Hematopoietic multipotent progenitor cell treated with erythropoietin and hydrocortisone succinate and interleukin-3 and kit ligand, for 4 days (in vitro differentiated cells): Measurements from ENCODE around the gene GPHN.
"Not testable (repeated sequence)": the region's sequence is repeated elsewhere in the genome, so short reads cannot be mapped to it uniquely, and the experiment has no call there.

Experiments used
- DNase-seq: peaks from one replicate; pipeline ENCODE4 v3.0.0-alpha.2; 2015

The GPHN gene

DNA sequence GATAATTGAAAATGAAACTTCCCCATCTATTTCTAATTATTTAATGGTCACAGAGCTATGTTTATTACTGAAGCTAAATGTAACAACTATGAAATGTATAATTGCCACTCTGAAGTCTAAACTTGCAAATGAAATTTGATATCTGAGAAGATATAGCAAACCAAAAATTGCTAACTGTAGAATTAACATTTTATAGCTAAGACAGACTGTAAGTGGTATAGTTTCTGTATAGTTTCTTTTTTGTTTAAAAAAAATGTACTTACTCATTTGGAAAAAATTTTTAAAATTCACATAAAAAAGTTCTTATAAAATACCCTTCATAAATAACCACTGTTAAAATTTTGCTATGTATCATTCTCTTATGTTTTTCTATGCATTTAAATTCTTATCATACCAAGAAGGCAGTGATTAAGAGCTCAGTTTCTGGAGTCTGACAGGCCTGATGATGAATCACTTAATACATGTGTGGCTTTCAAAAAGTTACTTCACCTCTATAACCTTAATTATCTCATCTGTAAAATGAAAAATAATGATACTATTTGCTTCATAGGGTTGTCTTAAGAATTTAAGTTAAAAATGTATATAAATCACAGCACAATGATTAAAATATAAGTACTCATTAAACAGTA is 466.6 kb downstream of the GPHN start:
- DNase-seq = no peak

DNA sequence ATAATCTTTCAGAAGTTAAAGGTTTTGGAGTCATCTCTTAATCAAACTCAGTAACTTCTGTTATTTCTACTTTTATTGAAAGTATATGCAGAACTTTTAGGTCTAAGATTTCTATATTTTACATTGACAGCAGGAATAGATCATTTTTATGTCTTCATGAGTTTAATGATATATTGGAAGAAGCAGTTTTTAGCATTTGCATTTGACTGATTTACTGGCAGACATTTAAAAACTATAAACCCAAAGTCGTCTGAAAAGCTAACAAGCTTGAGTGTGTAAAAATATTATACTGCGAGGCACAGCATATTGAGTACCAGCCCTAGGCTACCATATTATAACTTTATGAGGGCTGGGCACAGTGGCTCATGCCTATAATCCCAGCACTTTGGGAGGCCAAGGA is 467.3 kb downstream of the GPHN start:
- no peak for DNase-seq

DNA sequence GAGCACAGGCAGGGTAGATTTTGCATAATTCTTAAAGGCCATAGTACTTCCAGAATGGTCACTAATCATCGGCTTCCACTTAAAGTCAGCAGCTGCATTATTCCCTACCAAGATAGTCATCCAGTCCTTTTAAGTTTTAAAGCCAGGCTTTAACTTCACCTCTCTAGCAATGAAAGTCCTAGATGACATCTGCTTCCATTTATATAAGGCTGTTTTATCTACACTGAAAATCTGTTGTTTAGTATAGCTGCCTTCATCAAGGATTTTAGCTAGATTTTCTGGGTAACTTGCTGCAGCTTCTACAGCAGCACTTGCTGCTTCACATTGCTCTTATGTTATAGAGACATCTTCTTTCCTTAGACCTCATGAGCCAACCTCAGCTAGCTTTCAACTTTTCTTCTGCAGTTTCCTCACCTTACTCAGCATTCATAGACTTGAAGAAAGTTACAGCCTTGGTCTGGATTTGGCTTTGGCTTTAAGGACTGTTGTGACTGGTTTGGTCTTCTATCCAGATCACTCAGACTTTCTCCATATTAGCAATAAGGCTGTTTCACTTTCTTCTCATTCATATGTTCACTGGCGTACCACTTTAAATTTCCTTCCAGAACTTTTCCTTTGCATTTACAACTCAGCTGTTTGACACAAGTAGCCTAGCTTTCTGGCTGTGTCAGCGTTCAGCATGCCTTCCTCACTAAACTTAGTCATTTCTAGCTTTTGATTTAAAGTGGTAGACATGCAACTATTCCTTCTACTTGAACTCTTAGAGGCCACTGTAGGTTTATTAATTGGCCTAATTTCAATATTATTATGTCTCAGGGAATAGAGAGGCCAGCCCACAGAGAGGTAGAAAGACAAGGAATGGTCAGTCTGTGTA is 471.4 kb downstream of the GPHN start:
- no peak for DNase-seq

DNA sequence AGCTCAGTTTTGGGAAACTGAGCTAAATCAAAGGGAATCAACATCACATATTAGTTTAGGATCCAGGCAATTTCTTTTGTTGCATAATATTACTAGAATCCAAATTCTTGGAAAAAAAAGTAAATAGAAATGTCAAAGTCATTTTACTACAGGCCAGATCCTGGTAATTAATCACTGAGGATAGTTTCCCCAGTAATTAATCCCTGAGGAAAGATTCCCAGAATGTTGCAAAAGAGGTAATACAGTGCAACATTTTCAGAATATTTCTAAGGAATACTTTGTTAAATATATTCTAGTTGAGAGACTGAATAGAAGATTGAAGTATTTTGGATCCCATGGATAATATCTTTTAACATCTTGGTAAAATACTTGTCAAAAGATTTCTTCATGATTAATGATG is 474.3 kb downstream of the GPHN start:
- no peak for DNase-seq

DNA sequence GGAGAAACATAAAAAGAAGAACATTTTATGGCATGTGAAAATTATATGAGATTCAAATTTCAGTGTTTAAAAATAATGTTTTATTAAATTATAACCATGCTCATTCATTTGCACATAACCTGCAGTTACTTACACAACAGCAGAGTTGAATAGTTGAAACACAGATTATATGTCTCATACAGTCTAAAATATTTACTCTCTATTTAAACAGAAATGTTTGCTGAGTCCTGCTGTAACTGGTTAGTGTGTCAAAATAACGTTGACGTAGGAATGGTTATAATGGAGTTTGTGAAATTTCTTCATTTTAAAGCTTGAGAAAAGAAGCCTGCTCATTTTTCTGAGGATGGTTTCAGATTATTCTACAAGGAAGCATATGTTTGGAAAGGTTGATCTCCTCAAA is 484.8 kb downstream of the GPHN start:
- DNase-seq = no peak

DNA sequence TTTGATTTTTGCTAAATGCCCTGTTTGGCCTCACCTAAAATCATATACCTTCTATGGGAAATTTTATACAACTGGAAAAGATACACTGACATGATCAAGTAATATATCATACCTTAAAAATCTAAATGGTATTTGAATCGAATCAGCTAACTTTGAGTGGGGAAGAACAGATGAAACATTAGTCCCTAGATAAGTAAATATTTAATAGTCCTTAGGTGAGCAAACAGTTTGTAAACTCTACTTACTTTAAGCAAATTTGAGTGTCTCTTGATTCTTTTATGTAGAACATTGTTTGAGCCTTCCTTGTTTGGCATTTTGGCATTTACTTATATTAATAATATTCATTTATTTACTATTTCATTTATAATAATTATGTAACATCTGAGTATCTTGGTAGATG is 485.6 kb downstream of the GPHN start:
- DNase-seq = no peak

DNA sequence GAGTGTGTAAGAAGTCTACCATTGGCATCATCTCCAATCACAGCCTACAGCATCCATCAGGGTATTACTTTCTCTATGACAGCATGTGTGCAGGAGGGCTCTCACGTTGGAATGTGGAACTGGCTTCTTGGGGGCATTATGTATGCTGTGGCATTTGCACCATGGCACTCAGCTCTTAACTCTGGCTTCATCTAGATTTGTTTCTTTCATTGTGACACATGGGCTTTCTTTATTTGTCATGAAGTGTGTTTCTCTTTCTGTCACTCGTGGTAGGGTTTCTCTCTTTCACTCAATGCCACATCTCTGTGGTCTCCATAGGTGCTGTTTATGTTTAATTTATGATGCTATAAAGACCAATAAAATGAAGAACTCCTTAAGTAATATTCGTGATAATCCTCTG is 490.1 kb downstream of the GPHN start:
- no peak for DNase-seq

DNA sequence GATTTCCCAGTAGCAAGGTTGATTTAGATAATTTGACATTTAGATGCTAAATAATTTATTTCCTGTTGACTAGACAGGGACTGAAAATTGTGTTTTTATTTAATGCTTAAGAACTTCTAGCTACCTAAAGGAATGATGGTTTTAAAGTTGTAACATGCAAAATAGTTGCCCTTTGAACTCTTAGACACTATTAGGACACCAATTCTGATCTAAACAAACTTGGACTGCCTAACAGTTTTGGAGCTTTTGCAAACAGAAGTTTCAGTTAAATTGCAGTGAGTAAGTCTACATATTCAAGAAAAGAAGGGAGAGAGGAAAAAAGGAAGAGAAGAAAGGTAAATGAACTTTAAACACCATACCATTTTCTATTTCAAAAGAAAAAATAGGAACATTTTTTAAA is 492.0 kb downstream of the GPHN start:
- DNase-seq = no peak

DNA sequence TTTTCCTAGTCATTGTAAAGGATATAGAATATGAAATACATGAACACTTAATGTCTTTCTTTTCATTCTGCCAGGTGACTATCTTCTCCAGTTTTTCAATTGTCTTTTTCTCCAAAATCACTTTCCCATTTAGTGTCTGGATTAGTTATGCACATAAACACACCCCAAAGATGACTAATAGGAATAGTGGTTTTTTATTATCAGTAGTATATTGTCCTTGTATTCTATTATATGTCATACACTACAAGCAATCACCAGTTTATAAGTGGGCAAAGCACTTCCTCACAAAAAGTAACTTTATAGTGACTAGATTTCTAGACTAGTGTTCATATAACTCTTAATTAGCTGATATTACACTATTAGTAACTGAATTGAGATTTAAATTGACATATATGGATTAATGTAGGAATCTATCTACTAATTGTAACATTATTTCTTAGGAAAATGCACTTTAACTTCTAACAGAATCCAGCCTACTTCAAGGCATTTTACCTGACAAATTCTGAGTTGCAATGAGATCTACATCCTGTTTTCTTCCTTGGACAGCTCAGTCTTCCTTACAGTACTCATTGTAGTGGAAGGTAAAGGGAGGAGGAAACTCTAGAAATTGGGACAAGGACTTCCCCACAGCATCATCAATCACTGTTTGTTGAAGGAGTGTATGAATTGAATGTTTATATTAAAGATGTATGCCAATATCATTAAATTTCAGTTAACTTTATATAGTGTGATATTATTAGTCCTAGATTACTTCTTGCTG is 495.2 kb downstream of the GPHN start:
- no peak for DNase-seq

DNA sequence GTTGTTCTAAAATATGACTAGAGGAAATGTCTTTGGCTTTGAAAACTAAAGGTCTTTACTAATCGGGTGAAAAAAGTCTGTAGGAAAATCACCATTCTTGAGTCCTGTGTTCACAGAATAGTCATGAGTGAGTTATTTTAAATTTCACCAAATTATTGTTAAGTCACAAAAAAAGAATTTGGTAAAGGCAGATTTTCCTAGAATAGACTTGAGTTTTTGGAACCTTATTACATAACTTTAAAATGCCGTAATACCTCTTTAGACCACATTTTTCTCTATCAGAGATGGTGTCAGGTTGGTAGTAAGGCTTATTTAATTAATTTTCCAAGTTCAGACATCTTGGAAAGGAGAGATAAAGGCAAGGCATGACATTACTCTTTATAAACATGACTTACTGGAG is 496.6 kb downstream of the GPHN start:
- DNase-seq = no peak

DNA sequence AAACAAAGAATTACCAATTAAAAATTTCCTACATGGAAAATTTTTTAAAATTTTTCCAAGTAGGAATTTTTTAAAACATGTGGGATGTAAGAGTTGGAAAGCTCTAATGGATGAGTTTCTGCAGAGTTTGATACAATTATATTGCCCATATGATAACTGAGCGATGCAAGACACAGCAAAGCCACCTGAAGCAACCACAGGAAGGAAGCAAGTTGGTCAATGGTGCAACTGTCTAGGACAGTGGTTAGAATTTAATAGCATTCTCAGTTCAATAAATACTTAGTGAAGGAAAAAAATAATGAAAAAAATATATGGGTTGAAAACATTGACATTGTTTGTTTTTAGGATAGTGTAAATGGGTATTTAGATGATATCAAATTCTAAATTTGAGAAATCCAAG is 502.7 kb downstream of the GPHN start:
- peak; percentile 69 for DNase-seq

DNA sequence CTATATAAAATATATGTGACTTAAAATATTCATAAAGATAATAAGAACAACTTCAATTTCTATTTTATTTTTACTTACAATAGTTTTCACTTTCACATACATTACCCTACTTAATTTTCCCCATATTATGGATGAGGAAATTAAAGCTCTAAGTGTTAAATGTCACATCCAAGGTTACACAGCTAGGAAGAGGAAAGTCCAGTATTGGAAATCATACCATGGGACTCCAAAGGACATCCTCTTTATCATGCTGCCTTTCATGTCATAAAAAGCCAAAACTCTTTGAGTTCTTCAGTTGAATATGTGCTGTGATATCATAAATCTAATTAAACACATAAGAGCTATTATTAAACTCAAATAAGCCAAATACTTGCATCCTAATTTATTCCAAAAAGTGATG is 508.9 kb downstream of the GPHN start:
- no peak for DNase-seq

DNA sequence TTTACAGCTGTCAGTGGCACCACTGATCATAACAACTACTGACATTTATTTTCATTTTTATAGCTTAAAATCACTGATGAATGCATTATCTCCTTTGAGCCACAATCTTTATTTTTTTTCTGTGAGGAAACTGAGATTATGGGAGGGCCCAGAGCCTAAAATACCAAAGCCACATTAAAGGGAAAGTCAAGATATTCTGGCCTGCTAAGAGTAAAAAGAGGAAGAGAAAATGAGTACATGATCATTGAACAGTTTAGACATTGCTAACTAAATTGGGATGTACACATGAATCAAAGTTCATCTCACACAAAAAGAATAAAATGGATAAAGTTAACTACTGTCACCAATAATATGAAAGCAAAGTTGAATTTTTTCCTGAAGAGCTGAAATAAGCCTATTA is 510.8 kb downstream of the GPHN start:
- DNase-seq = no peak

DNA sequence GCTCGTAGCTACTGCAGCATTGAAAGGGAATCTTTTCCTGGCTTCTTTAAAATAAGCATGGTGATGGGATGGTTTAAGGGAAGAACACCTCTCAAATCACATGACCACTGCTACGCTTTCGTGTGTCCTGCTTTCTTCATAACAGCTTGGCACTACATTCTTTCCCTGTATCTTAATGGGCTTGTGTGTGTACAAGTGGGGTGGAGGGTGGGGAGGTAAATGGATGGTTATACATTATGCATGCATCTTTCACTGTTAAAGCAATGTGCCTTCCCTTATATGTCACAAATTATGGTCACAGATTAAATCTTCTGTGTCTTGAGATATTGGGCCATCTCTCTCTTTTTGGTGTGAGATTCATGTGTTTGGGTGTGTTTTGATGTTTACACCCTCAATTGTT is 511.8 kb downstream of the GPHN start:
- no peak for DNase-seq

DNA sequence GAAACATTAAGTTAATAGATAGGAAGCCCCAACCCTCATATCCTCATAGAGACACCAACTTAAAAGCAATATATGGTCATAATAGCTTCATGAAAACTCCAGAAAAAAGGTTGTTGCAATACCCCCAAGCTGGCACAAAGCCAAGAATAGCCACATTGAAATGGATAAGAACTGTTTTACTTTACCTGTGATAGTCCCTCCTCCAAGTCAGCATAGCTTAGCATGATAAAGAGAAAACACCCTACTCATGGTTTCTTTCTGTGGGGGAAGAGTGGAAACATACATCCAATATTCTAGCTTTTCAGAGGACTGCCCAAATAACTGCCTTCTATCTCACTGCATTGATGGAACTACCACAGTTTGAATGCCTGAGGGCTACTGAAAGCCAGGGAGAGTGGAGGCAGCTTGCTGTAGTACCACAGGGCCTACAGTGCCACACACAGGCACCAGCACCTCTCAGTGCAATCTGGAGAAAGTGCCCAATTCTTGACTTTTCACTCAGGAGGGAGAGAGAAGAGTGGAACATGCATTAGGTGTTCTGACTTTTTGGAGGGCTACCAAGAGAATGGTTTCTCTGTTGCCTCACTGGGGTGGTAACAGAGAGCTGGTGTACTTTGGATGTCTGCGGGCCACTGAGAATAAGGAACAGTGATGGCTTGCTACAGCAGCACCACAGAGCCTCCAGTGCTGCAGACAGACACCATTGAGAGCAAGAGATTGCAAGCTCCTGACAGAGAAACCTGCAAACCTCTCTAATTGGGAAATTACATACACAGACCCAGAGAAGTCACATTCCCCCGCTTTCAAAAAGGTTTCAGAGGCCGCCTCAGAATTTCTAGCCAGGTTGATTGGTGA is 524.2 kb downstream of the GPHN start:
- DNase-seq = no peak

DNA sequence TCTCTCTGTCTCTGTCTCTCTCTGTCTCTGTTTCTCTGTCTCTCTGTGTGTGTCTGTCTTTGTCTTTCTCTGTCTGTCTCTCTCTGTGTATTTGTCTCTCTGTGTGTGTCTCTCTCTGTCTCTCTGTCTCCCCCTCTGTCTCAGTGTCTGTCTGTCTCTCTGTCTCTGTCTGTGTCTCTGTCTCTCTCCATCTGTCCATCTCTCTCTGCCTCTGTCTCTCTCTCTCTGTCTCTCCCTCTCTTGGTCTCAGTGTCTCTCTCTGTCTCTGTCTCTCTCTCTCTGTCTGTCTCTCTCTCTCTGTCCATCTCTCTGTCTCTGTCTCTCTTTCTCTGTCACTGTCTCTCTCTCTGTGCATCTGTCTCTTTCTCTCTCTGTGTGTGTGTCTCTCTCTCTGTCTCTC is 537.5 kb downstream of the GPHN start:
- DNase-seq = no peak

DNA sequence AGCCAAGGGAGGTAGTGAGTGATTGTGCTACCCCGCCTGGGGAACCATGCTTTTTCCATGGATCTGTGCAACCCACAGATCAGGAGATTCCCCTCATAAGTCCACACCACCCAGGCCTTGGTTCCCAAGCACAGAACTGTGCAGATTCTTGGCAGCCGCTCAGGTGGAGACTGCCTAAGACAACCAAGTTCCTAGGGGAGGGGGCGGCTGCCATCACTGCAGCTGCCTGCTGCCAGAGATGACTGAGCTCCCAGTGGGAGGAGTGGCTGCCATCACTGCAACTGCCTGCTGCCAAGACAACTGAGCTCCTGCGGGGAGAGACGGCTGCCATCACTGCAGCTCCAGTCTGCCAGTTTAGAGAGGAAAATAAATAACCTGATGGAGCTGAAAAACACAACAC is 542.9 kb downstream of the GPHN start:
- DNase-seq = no peak

DNA sequence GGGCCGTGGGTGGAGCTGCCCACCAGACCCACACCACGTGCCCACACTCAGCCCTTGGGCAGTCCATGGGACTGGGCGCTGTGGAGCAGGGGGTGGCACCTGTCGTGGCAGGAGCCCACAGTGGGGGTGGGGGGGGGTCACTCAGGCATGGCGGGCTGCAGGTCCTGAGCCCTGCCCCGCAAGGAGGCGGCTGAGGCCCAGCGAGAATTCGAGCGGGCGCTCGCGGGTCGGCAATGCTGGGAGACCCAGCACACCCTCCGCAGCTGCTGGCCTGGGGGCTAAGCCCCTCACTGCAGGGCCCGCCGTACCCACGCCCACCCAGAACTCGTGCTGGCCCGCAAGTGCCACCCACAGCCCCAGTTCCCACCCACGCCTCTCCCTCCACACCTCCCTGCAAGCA is 548.7 kb downstream of the GPHN start:
- DNase-seq = no peak

DNA sequence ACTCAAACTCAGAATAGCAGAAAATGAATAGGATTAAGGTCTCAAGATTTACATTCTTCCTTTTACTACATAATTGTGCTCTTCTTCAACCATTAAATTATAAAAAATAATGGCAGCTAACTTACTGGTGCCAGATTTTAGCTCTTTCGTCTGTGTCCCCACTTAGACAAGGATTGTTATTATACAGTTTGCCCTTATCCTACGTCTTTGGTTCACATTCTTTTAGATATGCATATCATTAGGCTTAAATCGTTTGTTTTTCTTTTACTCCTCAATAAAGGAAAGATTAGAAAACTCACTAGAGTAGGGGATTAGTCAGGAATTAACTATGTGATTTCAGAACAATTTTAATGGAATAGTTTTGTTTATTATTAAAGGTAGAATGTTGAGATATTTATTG is 551.6 kb downstream of the GPHN start:
- no peak for DNase-seq

DNA sequence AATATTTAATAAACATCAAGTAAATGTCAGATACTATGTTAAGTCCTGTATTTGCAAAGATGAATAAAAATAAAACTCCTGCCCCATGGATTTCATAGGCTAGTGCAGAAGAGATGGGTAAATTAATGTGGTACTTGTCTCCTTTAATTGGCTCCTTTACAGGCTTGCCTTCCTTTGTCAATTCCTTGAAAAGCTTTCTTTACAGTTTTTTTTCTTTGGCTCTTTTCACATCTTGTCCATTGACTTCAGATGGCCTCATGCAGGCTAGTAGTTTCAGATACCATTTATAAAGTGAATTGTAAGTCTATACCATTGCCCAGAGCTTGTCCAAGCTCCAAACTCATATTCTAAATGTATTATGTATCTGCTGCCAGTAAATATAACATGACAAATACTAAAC is 552.6 kb downstream of the GPHN start:
- DNase-seq = no peak

DNA sequence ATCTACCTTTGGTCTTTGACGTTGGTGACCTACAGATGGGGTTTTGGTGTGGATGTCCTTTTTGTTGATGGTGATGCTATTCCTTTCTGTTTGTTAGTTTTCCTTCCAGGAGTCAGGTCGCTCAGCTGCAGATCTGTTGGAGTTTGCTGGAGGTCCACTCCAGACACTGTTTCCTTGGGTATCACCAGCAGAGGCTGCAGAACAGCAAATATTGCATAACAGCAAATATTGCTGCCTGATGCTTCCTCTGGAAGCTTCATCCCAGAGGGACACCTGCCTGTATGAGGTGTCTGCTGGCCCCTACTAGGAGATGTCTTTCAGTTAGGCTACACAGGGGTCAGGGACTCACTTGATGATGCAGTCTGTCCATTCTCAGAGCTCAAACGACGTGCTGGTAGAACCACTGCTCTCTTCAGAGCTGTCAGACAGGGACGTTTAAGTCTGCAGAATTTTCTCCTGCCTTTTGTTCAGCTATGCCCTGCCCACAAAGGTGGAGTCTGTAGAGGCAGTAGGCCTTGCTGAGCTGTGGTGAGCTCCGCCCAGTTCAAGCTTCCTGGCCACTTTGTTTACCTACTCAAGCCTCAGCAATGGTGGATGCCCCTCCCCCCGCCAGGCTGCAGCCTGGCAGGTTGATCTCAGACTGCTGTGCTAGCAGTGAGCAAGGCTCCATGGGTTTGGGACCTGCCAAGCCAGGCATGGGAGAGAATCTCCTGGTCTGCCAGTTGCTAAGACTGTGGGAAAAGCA is 559.3 kb downstream of the GPHN start:
- not testable (repeated sequence) for DNase-seq

DNA sequence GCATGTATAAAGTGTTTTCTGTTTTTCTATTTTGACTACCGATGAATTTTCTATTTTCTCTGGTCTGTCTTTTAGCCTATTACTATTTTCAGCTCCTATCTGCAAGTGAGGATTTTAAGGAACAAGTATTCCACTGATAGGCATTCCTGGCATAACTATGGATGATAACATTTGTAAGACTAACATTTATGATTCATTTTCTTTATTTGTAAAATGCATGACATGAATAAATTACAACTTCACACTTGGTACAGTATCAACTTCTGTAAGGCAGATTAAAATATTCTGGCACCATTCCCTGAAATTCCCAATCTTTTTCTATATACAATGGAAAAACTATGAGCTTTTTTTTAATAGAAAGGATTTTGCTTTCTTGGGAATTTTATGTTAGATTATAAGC is 560.3 kb downstream of the GPHN start:
- DNase-seq = no peak
